ENCODE results near the gene DTNBP1. TPM values are rescaled to one million over a fixed set of nuclear protein-coding genes. Genes with fewer than 3 reads are reported as not detected.

Gene DTNBP1
- total and polyA plus RNA-seq, 2 of the 13 experiments (the other 11 are each of a cell fraction or from before 2014, with no cell fraction given): 6.6 to 19.1 TPM

DNA sequence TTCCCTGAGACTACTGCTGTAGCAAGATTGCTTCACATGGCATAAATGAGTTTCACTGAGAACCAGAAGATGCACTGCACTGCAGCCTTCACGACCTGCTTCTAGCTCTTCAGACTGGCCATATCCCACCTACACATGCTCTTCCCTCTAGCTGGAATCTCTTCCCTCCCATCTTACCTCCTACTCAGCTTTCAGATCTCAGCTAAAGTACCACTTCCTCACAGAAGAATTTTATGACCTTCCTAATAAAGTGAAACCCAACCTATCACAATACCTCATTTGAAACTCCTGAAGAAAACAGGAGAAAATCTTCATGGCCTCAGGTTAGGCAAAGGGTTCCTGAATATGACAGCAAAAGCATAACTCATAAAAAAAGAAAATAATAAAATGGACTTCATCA is 99.9 kb downstream of the DTNBP1 start:
- Histone ChIP-seq H2AFZ (ENCODE audit: low read length) (no peak overlapping the region), H3K27ac (ENCODE audit: extremely low read length, insufficient read depth, low read length) (no peak overlapping the region), H4K20me1 (ENCODE audit: insufficient read depth, low read length) (no peaks in the 10 kb centered on the region), H3K9ac (ENCODE audit: insufficient read depth, low read depth, low read length) (no peak overlapping the region), H3K79me2 (ENCODE audit: insufficient read depth, low read length) (no peaks in the 10 kb centered on the region), H3K4me2 (ENCODE audit: low read depth, low read length) (no peak overlapping the region), H3K27me3 (ENCODE audit: control insufficient read depth in 1 of 2, insufficient read depth in 2 of 2, low read length in 2 of 2) (no peaks in the 10 kb centered on the region), H3K9me3 (ENCODE audit: low read length) (no peaks in the 10 kb centered on the region), H3K4me3 (replicated peaks in 1 of 3; ENCODE audit: insufficient read depth in 1 of 3, low read depth in 2 of 3, low read length in 3 of 3) (no peak overlapping the region), H3K4me1 (ENCODE audit: insufficient read depth, low read length) (peaks cover 12% of the 10 kb centered on the region), H3K36me3 (replicated peaks in 1 of 2; ENCODE audit: control insufficient read depth in 1 of 2, insufficient read depth in 2 of 2, low read length in 2 of 2) (no peaks in the 10 kb centered on the region)
- ChIA-PET CTCF (ENCODE audit: low intra/inter-chr PET ratio, low total read pairs) (no interaction called here), POLR2A (no interaction called here)
- 96% methylated on average over 1 of the region's 1 CpG for WGBS (ENCODE audit: low lambda C conversion rate)
- intact Hi-C loops (cut with micrococcal nuclease; ENCODE audit: unreplicated experiment) (no loop called here), in situ Hi-C loops (cut with HindIII; ENCODE audit: extremely low pct_ligation_motif_present, low pct_unique_long_range_greater_than_20kb) (no loop called here)
- ATAC-seq: no peak
- no TSS peak for BruUV-seq (replicated peaks)
- FAIRE-seq: no peak
- TF ChIP-seq KLF15 (CRISPR knock-in tag; IDR thresholded peaks at IDR 0.05; ENCODE audit: borderline replicate concordance): no peak
- TF ChIP-seq ZFP62 (CRISPR knock-in tag; IDR thresholded peaks at IDR 0.05): no peak
- TF ChIP-seq ZNF160 (CRISPR knock-in tag; IDR thresholded peaks at IDR 0.05): no peak
- TF ChIP-seq MAFF (IDR thresholded peaks at IDR 0.05; ENCODE audit: low read depth, low read length): no peak
- TF ChIP-seq RXRA (CRISPR knock-in tag; IDR thresholded peaks at IDR 0.05): no peak
- no peak for TF ChIP-seq CCDC6 (CRISPR knock-in tag; IDR thresholded peaks at IDR 0.05)
- no peak for TF ChIP-seq ZNF317 (CRISPR knock-in tag; IDR thresholded peaks at IDR 0.05)
- TF ChIP-seq DR1 (CRISPR knock-in tag; IDR thresholded peaks at IDR 0.05): no peak
- TF ChIP-seq ZNF230 (CRISPR knock-in tag; IDR thresholded peaks at IDR 0.05): no peak
- TF ChIP-seq, protein P1, sequence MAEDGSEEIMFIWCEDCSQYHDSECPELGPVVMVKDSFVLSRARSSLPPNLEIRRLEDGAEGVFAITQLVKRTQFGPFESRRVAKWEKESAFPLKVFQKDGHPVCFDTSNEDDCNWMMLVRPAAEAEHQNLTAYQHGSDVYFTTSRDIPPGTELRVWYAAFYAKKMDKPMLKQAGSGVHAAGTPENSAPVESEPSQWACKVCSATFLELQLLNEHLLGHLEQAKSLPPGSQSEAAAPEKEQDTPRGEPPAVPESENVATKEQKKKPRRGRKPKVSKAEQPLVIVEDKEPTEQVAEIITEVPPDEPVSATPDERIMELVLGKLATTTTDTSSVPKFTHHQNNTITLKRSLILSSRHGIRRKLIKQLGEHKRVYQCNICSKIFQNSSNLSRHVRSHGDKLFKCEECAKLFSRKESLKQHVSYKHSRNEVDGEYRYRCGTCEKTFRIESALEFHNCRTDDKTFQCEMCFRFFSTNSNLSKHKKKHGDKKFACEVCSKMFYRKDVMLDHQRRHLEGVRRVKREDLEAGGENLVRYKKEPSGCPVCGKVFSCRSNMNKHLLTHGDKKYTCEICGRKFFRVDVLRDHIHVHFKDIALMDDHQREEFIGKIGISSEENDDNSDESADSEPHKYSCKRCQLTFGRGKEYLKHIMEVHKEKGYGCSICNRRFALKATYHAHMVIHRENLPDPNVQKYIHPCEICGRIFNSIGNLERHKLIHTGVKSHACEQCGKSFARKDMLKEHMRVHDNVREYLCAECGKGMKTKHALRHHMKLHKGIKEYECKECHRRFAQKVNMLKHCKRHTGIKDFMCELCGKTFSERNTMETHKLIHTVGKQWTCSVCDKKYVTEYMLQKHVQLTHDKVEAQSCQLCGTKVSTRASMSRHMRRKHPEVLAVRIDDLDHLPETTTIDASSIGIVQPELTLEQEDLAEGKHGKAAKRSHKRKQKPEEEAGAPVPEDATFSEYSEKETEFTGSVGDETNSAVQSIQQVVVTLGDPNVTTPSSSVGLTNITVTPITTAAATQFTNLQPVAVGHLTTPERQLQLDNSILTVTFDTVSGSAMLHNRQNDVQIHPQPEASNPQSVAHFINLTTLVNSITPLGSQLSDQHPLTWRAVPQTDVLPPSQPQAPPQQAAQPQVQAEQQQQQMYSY (CRISPR knock-in tag; IDR thresholded peaks at IDR 0.05): no peak
- no peak for TF ChIP-seq ZNF746 (CRISPR knock-in tag; IDR thresholded peaks at IDR 0.05)
- TF ChIP-seq, protein P2, sequence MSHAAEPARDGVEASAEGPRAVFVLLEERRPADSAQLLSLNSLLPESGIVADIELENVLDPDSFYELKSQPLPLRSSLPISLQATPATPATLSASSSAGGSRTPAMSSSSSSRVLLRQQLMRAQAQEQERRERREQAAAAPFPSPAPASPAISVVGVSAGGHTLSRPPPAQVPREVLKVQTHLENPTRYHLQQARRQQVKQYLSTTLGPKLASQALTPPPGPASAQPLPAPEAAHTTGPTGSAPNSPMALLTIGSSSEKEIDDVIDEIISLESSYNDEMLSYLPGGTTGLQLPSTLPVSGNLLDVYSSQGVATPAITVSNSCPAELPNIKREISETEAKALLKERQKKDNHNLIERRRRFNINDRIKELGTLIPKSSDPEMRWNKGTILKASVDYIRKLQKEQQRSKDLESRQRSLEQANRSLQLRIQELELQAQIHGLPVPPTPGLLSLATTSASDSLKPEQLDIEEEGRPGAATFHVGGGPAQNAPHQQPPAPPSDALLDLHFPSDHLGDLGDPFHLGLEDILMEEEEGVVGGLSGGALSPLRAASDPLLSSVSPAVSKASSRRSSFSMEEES (CRISPR knock-in tag; IDR thresholded peaks at IDR 0.05): no peak
- TF ChIP-seq ZNF670 (CRISPR knock-in tag; IDR thresholded peaks at IDR 0.05; ENCODE audit: borderline replicate concordance): no peak
- no peak for TF ChIP-seq FOSL1 (CRISPR knock-in tag; IDR thresholded peaks at IDR 0.05; ENCODE audit: borderline replicate concordance)
- no peak for TF ChIP-seq CENPT (CRISPR knock-in tag; IDR thresholded peaks at IDR 0.05; ENCODE audit: low read depth)
- DNase-seq (ENCODE audit: low spot score): no peak

Measured in HepG2 (cell line).